Stimulated activated CD4-positive, alpha-beta T cell treated with anti-CD3 and anti-CD28 coated beads, TNF-alpha, amount 100 ng/mL, for 1 hour (primary cell): ENCODE results near the gene ASXL3.

Experiments used
- DNase-seq, 3 donors: peaks; one replicate each; pipeline ENCODE4 v3.0.0-alpha.2; 2020; ENCODE audit warnings: low read depth in 3 of 3, low spot score in 1 of 3

ASXL3 gene

GRCh38 chr18:33577685-33578517 lies at the start of gene ASXL3:
ASXL3 (plus strand) TSS chr18:33578219; CDS start chr18:33578632, 413 bp downstream.
- DNase-seq, result no peak

GRCh38 chr18:33532978-33533377 lies 45.0 kb upstream of the ASXL3 start:
- no peak for DNase-seq

GRCh38 chr18:33536904-33537303 lies 41.1 kb upstream of the ASXL3 start:
- no peak for DNase-seq

- no peak for DNase-seq
These were observed 39.5 kb upstream of the ASXL3 start for GRCh38 chr18:33538418-33539042.

- no peak for DNase-seq
These were observed 37.6 kb upstream of the ASXL3 start for GRCh38 chr18:33540392-33540791.

GRCh38 chr18:33541316-33541715 lies 36.7 kb upstream of the ASXL3 start:
- no peak for DNase-seq

- DNase-seq, result no peak
These were observed 21.2 kb upstream of the ASXL3 start for GRCh38 chr18:33556846-33557245.

GRCh38 chr18:33557706-33558105 lies 20.3 kb upstream of the ASXL3 start:
- no peak for DNase-seq

GRCh38 chr18:33558529-33558928 lies 19.5 kb upstream of the ASXL3 start:
- DNase-seq, result no peak

- DNase-seq, result no peak
These were observed 17.2 kb upstream of the ASXL3 start for GRCh38 chr18:33560686-33561370.

GRCh38 chr18:33562741-33563140 lies 15.3 kb upstream of the ASXL3 start:
- DNase-seq, result no peak

GRCh38 chr18:33567705-33568104 lies 10.3 kb upstream of the ASXL3 start:
- no peak for DNase-seq

- DNase-seq, result no peak
These were observed 5.8 kb upstream of the ASXL3 start for GRCh38 chr18:33571998-33572787.

- no peak for DNase-seq
These were observed 4.8 kb upstream of the ASXL3 start for GRCh38 chr18:33573193-33573592.

GRCh38 chr18:33575451-33575850 lies 2.6 kb upstream of the ASXL3 start:
- DNase-seq, result no peak

- no peak for DNase-seq
These were observed 896 bp upstream of the ASXL3 start for GRCh38 chr18:33576999-33577646.

GRCh38 chr18:33578518-33579348 lies 714 bp downstream of the ASXL3 start:
- DNase-seq, result no peak

- DNase-seq, result no peak
These were observed 1.6 kb downstream of the ASXL3 start for GRCh38 chr18:33579349-33580215.

- no peak for DNase-seq
These were observed 2.5 kb downstream of the ASXL3 start for GRCh38 chr18:33580546-33580945.
